Pulmonary artery endothelial cell (primary cell): ENCODE data around the gene ANKRD45. TPM values are rescaled to one million over a fixed set of nuclear protein-coding genes. Genes with fewer than 3 reads are reported as not detected.
"Not testable (repeated sequence)": the region's sequence is repeated elsewhere in the genome, so short reads cannot be mapped to it uniquely, and the experiment has no call there.

Source experiments
- DNase-seq: peaks from one replicate; pipeline ENCODE4 v3.0.0-alpha.2; 2011; ENCODE audit warnings: low read depth, low spot score
- total RNA-seq: library from RNA; depleted of rRNA; stranded (reverse); fragments of >200 nt; gene quantifications from 2 replicates; pipeline ENCODE4 v1.2.3, GENCODE V29; 2014

The ANKRD45 gene
- total RNA-seq, 1 donor from 2014 or later: 0.20 TPM

DNA sequence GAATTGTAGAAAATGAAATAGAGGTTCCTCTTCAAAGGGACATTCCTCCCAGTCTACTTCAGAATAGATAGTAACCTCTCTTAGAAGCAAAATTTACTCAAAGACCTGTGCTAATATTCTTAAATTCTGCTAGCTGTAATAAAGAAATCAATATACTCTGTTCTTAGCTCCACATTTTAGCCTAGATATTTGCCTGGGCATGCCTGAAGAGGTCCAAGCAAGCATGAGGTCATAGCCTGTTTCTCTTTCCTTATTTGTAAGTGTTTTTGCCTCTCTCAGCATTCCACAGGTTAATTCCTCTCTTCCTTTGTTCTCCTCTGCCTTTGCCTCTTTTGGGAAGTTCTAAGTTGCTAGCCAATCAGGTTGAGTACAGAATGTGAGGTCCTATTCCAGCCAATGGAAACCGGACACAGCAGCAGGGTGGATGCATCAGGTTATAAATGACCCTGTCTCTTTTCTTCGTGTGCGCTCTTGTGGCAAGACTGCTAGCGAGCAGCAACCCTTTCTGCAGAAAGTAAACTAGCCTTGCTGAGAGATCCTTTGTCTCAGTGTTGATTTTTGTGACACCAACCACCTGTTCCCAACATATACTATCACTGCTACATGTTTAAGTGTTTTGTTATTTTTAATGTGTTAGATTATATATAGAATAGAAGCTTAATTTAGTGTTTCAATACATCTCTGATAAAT, 27.1 kb downstream of the ANKRD45 start:
- not testable (repeated sequence) for DNase-seq

DNA sequence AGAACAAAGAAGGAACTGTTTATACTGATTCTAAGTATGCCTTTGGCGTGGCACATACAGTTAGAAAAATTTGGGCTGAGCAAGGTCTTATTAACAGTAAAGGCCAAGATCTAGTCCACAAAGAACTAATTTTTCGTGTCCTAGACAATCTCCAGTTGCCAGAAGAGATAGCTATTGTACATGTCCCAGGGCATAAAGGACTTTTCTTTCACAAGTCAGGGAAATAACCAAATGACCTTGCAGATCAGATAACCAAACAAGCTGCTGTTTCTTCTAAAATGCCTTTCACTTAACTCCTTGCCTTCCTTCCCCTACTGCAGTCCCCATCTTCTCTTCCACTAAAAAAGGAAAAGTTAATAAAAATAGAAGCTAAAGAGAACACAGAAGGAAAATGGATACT, 30.5 kb downstream of the ANKRD45 start:
- DNase-seq: no peak

DNA sequence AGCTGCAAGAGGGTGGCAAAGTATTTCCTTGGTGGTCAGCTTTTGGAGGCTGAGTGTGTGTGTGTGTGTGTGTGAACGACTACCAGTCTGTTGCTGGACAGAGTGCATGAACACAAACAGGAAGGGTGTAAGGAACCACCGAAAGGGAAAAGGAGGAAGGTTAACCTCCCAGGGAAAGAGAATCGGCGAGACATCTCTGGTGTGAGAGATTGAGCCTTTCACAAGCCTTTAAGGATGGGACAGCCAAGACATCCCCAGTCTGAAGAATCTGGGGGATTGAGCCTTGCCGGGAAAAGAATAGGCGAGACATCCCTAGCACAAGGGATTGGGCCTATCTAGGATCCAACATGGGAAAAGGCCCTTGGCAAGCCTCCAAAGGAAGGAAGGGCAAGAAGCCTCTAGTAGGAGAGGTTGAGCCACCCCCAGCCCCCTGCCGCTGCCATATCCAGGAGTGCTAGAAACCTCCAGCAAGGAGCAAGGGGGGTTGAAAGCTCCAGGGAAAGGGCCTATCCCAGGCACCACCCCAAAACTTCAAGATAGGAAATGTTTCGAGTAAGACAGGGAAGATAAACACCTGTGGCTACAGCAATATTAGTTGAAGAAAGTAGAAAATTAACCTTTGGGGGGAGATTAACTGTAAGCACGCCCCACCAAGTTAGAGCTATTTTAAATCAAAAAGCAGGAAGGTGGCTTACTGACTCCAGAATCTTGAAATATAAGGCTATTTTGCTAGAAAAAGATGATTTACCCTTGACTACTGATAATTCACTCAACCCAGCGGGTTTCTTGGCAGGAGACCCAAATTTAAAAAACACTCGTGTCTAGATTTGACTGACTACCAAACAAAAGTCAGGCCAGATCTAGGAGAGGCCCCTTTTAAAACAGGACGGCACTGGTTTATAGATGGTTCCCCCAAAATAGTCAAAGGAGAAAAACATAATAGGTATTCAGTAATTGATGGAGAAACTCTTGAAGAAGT, 31.3 kb downstream of the ANKRD45 start:
- no peak for DNase-seq

DNA sequence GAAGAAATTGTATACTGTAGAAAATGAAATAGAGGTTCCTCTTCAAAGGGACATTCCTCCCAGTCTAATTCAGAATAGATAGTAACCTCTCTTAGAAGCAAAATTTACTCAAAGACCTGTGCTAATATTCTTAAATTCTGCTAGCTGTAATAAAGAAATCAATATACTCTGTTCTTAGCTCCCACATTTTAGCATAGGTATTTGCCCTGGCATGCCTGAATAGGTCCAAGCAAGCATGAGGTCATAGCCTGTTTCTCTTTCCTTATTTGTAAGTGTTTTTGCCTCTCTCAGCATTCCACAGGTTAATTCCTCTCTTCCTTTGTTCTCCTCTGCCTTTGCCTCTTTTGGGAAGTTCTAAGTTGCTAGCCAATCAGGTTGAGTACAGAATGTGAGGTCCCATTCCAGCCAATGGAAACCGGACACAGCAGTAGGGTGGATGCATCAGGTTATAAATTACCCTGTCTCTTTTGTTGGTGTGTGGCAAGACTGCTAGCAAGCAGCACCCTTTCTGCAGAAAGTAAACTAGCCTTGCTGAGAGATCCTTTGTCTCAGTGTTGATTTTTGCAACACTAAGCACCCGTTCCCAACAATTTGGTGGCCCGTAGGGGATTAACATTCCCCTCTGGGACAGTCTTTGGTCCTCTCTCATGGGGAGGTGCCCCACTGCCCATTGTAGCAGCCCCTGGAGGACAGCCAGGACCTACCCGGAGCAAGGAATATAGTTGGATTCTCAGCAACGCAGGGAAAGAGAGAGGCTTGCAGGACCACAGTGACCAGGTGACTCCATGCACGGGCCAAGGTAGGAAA, 32.2 kb downstream of the ANKRD45 start:
- not testable (repeated sequence) for DNase-seq

DNA sequence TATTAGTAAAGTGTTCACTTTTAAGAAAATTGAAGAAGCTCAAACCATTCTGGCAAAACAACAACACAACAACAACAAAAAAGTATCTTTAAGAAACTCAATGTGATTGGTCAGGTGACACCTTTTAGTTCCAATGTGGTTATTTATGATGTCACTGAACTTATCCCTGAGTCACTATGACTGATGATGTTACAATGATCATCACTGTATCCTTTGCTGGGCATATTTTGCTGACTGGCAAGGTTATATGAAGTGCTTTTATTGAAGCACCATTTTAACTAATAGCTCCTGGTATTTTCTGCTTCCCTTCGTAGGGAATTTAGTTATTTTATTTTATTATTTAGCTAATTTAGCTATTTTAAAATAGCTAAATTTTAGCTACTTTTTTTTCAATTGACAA, 34.5 kb downstream of the ANKRD45 start, which contains the start of gene TEX50:
Gene TEX50 (plus strand): TSS at position 223 of the 400 bp plus-strand sequence. CDS start 184 bp downstream, outside the sequence.
- no peak for DNase-seq

DNA sequence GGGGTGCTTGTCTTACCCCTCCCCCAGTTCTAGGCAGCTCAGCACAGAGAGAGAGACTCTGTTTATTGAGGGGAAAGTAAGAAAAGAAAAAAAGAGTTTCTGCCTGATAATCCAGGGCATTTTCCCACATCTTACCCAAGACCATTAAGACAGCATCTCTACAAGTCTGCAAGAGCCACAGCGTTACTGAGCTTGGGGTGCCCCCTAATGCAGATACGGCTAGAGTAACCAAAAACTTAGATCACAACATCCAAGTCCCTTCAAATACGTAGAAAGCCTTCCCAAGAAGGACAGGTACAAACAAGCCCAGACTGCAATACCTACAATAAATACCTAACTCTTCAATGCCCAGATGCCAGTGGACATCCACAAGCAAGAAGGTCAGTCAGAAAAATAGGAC, 40.8 kb downstream of the ANKRD45 start:
- no peak for DNase-seq

DNA sequence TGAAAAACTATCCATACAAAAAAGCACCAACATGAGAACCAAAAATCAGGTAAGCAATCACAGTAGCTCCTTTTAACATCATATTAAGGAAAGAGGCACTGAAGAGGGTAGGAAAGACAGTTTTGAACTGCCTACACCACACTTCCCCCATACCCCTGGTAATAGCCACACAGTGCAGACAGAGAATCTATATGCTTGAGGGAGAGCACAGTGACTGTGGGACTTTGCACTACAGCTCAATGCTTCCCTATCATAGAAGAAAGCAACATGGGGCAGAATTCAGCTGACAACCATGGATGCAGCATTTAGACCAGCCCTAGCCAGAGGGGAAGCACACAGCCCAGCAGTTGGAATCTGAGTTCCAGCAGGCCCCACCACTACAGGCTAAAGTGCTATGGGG, 42.4 kb downstream of the ANKRD45 start:
- no peak for DNase-seq

DNA sequence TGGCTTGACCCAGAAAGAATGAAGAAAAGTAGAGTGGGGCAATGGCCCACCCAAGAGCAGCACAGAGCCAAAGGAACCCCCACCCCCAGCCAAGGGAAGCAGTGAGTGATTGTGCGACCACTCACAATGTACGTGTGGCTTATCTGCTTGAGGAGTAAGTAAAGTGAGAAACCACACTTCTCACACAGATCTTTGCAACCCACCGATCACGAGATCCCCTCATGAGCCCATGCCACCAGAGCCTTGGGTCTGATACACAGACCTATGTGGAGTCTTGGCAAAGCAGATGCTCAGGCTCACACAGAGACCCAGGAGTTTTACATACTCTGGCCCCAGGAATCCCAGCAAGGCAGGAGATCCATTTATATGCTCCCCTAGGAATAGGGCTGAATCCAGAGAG, 52.8 kb downstream of the ANKRD45 start:
- DNase-seq: no peak

DNA sequence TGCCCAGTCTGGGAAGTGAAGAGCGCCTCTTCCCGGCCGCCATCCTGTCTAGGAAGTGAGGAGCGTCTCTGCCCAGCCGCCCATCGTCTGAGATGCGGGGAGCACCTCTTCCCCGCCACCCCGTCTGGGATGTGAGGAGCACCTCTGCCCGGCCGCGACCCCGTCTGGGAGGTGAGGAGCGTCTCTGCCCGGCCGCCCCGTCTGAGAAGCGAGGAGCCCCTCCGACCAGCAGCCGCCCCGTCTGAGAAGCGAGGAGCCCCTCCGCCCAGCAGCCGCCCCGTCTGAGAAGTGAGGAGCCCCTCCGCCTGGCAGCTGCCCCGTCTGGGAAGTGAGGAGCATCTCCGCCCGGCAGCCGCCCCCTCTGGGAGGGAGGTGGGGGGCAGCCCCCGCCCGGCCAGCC, 56.6 kb downstream of the ANKRD45 start:
- DNase-seq: not testable (repeated sequence)

DNA sequence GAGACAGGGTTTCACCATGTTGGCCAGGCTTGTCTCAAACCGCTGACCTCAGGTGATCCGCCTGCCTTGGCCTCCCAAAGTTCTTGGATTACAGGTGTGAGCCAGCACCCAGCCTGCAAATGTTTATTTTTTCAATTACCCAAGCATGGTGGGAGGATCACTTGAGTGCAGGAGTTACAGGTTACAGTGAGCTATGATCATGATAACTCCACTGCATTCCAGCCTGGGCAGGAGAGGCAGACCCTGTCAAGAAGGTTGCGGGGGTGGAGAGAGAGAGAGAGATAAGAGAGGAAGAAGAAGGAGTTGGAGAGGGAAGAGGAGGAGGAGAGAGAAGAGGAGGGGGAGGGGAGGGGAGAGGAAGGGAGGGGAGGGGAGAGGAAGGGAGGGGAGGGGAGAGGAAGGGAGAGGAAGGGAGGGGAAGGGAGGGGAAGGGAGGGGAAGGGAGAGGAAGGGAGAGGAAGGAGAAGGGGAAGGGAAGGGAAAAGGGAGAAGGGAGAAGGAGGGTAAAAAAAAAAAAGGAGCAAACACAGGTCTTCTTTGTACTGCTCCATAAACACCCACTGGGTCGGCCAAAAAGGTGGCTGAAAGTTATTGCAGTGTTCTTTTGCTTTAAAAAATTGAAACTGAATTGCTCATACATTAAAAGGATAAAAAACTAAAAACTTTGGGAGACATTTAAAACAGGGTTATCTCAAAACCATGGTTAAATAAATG, 61.0 kb downstream of the ANKRD45 start:
- no peak for DNase-seq

DNA sequence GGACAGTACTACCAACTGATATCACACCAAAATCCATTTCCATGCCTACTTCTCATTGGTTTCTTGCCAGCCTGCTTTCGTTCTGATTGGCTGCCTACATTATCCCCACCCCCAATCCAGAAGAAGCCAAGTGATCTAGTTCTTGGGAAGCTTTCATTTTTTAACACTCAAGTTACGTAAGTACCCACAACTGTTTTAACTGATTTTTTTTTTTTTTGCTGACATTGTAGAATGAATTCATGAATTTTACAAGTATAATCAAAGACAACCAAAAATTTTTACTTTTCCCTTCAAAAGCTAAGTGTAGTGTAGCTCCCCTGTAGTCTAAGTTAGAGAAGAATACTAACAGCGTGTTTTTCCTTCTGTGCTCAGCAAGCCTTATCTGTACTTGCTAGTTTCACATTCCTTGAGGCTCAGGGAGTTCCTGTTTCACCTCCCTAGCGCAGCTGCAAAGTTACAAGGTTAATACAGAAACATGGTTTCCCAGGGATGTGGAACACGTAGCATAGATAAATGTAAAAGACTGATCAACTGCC, 66.5 kb downstream of the ANKRD45 start, which contains the start of gene SLC9C2:
Gene SLC9C2 (minus strand): TSS at position 17 of the 536 bp plus-strand sequence. CDS start 1,296 bp downstream, outside the sequence.
- DNase-seq: peak; percentile 53

DNA sequence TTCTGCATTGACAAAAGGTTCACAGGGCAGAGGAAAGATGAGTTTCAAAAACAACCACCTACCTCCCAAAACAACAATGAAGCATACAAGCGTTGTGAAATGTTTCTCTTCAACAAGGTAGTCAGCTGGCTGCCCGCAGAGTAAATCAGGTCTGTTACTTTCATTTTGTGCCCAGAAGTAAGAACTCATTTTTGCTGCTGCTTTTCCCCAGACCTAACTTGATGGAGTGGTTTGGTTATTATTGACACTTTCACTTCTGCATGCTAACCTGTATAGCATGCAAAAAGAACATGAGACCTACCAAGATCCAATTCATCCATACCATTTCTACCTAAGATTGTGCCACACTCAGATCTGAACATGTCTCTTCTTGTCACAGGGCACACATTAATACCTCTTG, 68.1 kb downstream of the ANKRD45 start:
- no peak for DNase-seq

DNA sequence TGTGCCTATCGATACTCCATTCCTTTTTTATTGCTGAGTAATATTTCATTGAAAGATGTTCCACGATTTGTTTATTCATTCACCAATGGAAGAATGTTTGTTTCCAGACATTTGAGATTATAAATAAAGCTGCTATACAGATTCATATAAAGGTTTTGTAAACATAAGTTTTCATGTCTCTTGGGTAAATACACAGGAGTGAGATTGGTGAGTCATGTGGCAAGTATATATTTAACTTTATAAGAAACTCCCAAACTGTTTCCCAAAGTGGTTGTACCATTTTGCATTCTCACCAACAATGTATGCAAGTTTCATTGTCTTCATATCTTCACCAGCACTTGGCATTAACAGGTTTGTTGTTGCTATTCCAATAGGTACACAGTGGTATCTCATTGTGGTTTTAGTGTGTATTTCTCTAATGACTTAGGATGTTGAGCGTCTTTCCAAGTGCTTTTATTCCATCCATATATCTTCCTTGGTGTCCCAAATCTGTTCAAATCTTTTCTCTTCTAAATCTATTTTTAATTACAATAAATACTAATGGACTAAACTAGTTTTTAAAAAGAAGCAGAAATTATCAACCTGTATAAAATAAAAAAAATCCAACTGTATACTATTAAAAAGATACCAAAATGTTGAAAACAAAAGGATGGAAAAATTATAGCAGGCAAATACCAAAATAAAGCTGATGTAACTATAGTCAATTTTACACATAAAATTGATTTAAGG, 73.4 kb downstream of the ANKRD45 start:
- DNase-seq: no peak

DNA sequence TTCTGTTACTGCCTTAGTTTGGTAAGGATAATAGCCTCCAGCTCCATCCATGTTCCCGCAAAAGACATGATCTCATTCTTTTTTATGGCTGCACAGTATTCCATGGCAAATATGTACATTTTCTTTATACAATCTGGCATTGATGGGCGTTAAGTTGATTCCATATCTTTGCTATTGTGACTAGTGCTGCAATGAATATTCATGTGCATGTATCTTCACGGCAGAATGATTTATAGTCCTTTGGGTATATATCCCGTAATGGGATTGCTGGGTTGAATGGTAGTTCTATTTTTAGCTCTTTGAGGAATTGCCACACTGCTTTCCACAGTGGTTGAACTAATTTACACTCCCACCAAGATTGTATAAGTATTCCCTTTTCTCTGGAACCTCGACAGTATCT, 78.5 kb downstream of the ANKRD45 start:
- not testable (repeated sequence) for DNase-seq

DNA sequence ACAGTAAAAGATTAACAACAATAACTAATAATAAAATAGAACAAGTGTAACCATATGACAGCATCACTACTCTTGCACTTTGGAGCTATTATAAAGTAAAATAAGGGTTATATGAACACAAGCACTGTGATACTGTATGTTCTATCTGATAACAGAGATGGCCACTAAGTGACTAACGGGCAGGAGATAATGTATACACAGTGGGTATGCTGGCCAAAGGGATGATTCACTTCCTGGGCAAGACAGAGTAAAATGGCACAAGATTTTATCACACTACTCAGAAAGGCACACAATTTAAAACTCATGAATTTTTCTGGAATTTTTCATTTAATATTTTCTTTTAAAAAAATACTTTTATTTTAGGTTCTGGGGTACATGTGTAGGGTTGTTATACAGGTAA, 79.1 kb downstream of the ANKRD45 start:
- DNase-seq: no peak

DNA sequence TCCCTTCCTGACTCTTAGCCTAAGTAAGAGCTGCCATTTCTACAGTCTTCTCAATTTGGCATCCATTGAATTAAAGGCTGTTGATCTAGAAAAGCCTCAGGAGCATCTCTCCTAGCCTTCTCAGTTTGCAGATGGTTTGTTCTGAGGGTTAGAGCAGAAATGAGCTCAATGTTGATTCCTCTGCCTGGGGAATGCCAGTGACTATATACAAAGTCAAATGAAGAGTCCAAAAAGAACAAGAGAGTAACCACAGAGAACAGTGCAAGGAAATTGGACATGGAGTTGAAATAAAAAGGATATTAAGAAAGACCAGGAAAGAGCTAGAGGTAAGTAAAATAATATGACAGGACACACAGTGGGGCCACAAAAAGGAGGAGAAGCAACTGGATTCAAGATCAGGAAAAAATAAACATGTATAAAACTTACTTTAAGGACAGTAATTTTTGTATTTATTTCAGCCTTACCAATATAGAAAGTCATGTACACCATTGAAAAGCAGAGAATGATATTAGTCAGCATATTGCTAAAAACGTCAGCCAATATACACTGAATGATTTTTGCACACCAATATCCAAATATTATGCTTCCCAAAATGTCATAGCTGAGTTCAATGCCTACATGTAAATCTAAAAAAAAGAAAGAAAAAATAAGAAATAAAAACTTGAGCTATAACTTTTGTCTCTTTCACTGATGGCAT, 88.1 kb downstream of the ANKRD45 start:
- no peak for DNase-seq

DNA sequence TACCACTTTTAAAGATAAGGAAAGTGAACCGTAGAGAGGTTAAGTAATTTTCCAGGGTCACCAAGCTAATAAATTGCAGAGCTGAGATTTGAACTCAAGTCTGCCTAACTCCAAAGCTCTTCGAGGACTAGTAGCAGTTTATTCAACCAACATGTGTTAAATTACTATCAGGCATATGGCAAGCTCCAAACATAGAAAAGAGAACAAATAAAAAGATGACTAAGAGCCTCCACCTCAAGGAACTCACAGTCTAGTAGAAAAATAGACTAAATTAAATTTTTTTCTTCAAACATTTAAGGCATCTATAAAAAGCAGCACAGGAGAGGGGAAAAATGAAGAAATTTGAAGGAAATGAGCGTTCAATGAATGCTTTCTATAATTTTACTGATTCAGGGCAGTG, 89.0 kb downstream of the ANKRD45 start:
- no peak for DNase-seq

DNA sequence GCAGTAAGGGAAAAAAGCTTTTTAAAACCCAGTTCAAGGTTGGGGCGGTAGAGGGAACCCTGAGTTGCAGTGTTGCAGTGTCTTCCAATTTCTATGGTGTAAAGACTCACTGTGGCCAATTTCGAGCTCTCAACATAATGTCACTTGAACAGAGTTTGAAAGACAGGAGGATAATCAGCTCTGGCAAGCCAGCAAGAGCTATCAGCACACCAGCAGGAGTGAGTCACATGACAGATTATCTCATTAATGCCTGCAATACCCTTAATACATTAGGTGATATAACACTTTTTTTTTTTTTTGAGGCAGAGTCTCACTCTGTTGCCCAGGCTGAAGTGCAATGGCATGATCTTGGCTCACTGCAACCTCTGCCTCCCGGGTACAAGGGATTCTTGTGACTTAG, 89.6 kb downstream of the ANKRD45 start:
- no peak for DNase-seq

DNA sequence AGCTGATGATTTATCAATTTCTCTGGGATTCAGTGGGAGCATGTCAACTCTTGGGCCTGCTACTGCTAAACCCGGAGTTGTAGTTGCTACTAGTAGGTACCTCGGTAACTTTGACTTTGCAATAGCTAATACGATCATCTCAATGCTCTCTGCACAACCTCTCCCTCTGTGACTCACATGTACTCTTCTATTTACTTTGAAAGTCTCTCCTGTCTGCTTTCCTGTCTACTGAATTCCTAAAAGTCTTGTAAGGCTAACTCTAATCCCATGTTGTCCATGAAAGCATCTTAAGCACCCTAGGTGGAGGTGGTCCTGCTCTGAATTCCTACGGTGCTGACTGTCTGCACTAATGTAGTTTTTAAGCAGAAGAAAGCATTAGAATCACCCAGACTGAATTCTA, 96.1 kb downstream of the ANKRD45 start:
- no peak for DNase-seq
